B cell (primary cell): ENCODE data around the gene FHIP1A. TPM values are rescaled to one million over a fixed set of nuclear protein-coding genes. Genes with fewer than 3 reads are reported as not detected.
"Not testable (repeated sequence)": the region's sequence is repeated elsewhere in the genome, so short reads cannot be mapped to it uniquely, and the experiment has no call there.

Experiments used
- ATAC-seq: fragments of 200-7000 bp; cut with Tn5 transposase; one replicate; pipeline ENCODE4 v1.10.0; 2021; ENCODE audit warnings: low read depth, mild to moderate bottlenecking, moderate number of reproducible peaks, moderate library complexity
- CTCF ChIA-PET: fragments of 350-600 bp; sonication (Branson Sonifier 250); formaldehyde crosslinking; loops from one replicate; lab custom pipeline; 2021; ENCODE audit warnings: antibody characterized with exemption, inconsistent platforms; lab: Charles Lee
- POLR2A ChIA-PET: fragments of 350-600 bp; sonication (Branson Sonifier 250); formaldehyde crosslinking; loops from one replicate; lab custom pipeline; 2021; ENCODE audit warnings: antibody characterized with exemption; lab: Charles Lee
- DNase-seq: peaks from one replicate; pipeline ENCODE4 v3.0.0; 2013
- H2AFZ ChIP-seq: 2 replicates; pipeline ENCODE4 v1.6.1; 2012; ENCODE audit warnings: mild to moderate bottlenecking, low read depth, low read length; ENCODE audit not compliant: insufficient read depth, poor library complexity, severe bottlenecking
- H3K27ac ChIP-seq, 2 donors: 1 replicate in 1 of 2; 2 replicates in 1 of 2; pipeline ENCODE4 v1.5.1; 2012 to 2013; ENCODE audit warnings: low read length in 2 of 2, mild to moderate bottlenecking in 2 of 2, moderate library complexity in 1 of 2
- H3K27me3 ChIP-seq, 4 experiments: fragments of 200-600 bp in 1 of 4; sonication (generic) in 1 of 4; replicated peaks in 1 of 4; 1 replicate in 2 of 4; 2 replicates in 2 of 4; pipeline versions ENCODE4 v1.6.1 to v1.7.0; 2013 to 2016; ENCODE audit warnings: low read length in 3 of 4, mild to moderate bottlenecking in 2 of 4, mixed read lengths in 1 of 4, moderate library complexity in 1 of 4; ENCODE audit not compliant: insufficient read depth in 4 of 4, control insufficient read depth in 3 of 4; ENCODE audit errors: control extremely low read depth in 1 of 4
- H3K36me3 ChIP-seq, 2 experiments: replicated peaks in 1 of 2; 1 replicate in 1 of 2; 2 replicates in 1 of 2; pipeline versions ENCODE4 v1.6.1 to v1.7.1; 2013; ENCODE audit warnings: low read length in 1 of 2; ENCODE audit not compliant: insufficient read depth in 2 of 2, control insufficient read depth in 1 of 2; ENCODE audit errors: control extremely low read depth in 1 of 2, extremely low read depth in 1 of 2
- H3K4me1 ChIP-seq, 2 donors: fragments of 200-600 bp in 1 of 2; sonication (generic) in 1 of 2; 1 replicate in 1 of 2; 2 replicates in 1 of 2; pipeline versions ENCODE4 v1.5.1 to v1.6.1; 2013 to 2017; ENCODE audit warnings: low read length in 2 of 2; ENCODE audit not compliant: control insufficient read depth in 2 of 2, insufficient read depth in 2 of 2
- H3K4me2 ChIP-seq: replicated peaks from 2 replicates; pipeline ENCODE3; 2012; ENCODE audit warnings: mild to moderate bottlenecking, low read depth, low read length; ENCODE audit not compliant: poor library complexity, severe bottlenecking
- H3K4me3 ChIP-seq, 5 experiments: fragments of 200-600 bp in 1 of 5; sonication (generic) in 1 of 5; 1 replicate in 3 of 5; 2 replicates in 2 of 5; pipeline versions ENCODE4 v1.5.1 to v1.7.0; 2011 to 2016; ENCODE audit warnings: low read length in 4 of 5, mild to moderate bottlenecking in 4 of 5, low read depth in 2 of 5, control low read depth in 1 of 5, moderate library complexity in 1 of 5; ENCODE audit not compliant: insufficient read depth in 1 of 5; ENCODE audit errors: control extremely low read depth in 1 of 5, extremely low read depth in 1 of 5
- H3K79me2 ChIP-seq: fragments of 200-600 bp; sonication (generic); one replicate; pipeline ENCODE4 v1.6.0; 2016; ENCODE audit warnings: low read length; ENCODE audit not compliant: control insufficient read depth, insufficient read depth
- H3K9ac ChIP-seq: fragments of 200-600 bp; sonication (generic); 2 replicates; pipeline ENCODE4 v1.6.1; 2017; ENCODE audit warnings: mild to moderate bottlenecking, low read length, moderate library complexity
- H3K9me3 ChIP-seq, 3 donors: one replicate each; pipeline versions ENCODE4 v1.6.1 to v1.7.1; 2013; ENCODE audit warnings: low read length in 2 of 3; ENCODE audit not compliant: control insufficient read depth in 2 of 3, insufficient read depth in 1 of 3; ENCODE audit errors: control extremely low read depth in 1 of 3
- H4K20me1 ChIP-seq: 2 replicates; pipeline ENCODE4 v1.6.0; 2012; ENCODE audit warnings: mild to moderate bottlenecking, low read length; ENCODE audit not compliant: insufficient read depth, control insufficient read depth, poor library complexity, severe bottlenecking
- H3K27ac Mint-ChIP-seq: one replicate; pipeline ENCODE4 v1.8.0; 2021; ENCODE audit warnings: mixed read lengths
- H3K27me3 Mint-ChIP-seq: one replicate; pipeline ENCODE4 v1.8.0; 2021; ENCODE audit warnings: mixed read lengths
- H3K4me1 Mint-ChIP-seq: one replicate; pipeline ENCODE4 v1.8.0; 2021; ENCODE audit warnings: mixed read lengths
- H3K4me3 Mint-ChIP-seq: one replicate; pipeline ENCODE4 v1.8.0; 2021; ENCODE audit warnings: mixed read lengths
- H3K9me3 Mint-ChIP-seq: one replicate; pipeline ENCODE4 v1.8.0; 2022; ENCODE audit warnings: mixed read lengths; ENCODE audit not compliant: insufficient read depth
- EZH2 ChIP-seq: IDR thresholded peaks from 2 replicates; pipeline ENCODE4 v1.6.1; 2012; ENCODE audit warnings: borderline replicate concordance, low read depth, mild to moderate bottlenecking, moderate library complexity, low read length; ENCODE audit not compliant: insufficient read depth, poor library complexity, severe bottlenecking
- WGBS: methylation state at CpG from one replicate; pipeline ENCODE4 v1.1.5; 2013; ENCODE audit warnings: missing lambda C conversion rate; ENCODE audit not compliant: insufficient coverage; 5-methylcytosine and 5-hydroxymethylcytosine counted together
- intact Hi-C: fragments of 100-400 bp; cut with micrococcal nuclease; formaldehyde crosslinking; loops from one replicate; pipeline ENCODE4 v1.10.0; 2022
- polyA plus RNA-seq: library from polyadenylated mRNA; depleted of rRNA; stranded (reverse); fragments of >200 nt; gene quantifications from 2 replicates; pipeline ENCODE4 v1.2.3, GENCODE V29; 2012
- total RNA-seq, 2 donors: library from RNA; stranded (reverse); fragments of 120-200 nt in 1 of 2; gene quantifications; 1 replicate in 1 of 2; 2 replicates in 1 of 2; pipeline versions ENCODE4 v1.2.3 to v1.2.4, GENCODE V29; 2013 to 2022
- TF ChIP-seq, protein P1 (sequence below): fragments of 200-600 bp; IDR thresholded peaks from one replicate; pipeline ENCODE4 v1.8.0; 2022; ENCODE audit warnings: antibody characterized with exemption, mild to moderate bottlenecking

The FHIP1A gene
- total and polyA plus RNA-seq, 2 donors (not counting 1 experiment from before 2014, with no cell fraction given): 0.03 to 0.76 TPM

DNA sequence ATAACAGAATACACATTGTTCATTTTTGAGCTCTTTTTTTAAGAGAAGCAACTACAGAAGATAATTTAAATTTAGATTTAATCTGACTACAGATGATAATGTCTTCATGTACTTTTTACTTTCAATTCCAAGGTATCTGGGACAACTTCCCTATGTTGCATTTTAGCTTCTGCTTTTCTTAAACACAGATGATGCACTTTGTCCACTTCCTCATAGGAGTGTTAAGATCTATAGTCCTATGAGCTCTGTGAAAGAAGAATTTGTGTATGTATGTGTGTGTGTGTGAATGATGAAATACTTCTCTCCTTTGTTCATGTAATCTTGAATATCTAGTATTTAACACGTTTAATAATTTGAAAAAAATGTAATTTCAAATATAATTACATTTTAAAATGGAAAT, 5.3 kb upstream of the FHIP1A start:
- Mint-ChIP-seq H3K4me1 (peaks cover 11% of the 10 kb centered on the region), H3K27me3 (peaks cover 24% of the 10 kb centered on the region), H3K27ac (no peak overlapping the region), H3K4me3 (no peak overlapping the region), H3K9me3 (no peaks in the 10 kb centered on the region)
- ATAC-seq (no peak), DNase-seq (no peak)
- Histone ChIP-seq H3K9ac (no peak overlapping the region), H3K4me1 (peaks cover 13 to 15% of the 10 kb centered on the region in 2 donors), H3K36me3 (no peaks in the 10 kb centered on the region), H3K27me3 (peaks cover 0 to 16% (median 3%) of the 10 kb centered on the region in 4 experiments), H4K20me1 (no peaks in the 10 kb centered on the region), H3K4me2 (no peak overlapping the region), H3K79me2 (no peaks in the 10 kb centered on the region), H3K9me3 (peaks cover 0 to 5% (median 0%) of the 10 kb centered on the region in 3 donors), H3K4me3 (no peak overlapping the region), H3K27ac (no peak overlapping the region), H2AFZ (no peak overlapping the region)
- POLR2A ChIA-PET: no interaction called here
- intact Hi-C loops: no loop called here
- WGBS: no CpG with 5 or more reads among the region's 1 CpG
- CTCF ChIA-PET: no interaction called here
- TF ChIP-seq, protein P1, sequence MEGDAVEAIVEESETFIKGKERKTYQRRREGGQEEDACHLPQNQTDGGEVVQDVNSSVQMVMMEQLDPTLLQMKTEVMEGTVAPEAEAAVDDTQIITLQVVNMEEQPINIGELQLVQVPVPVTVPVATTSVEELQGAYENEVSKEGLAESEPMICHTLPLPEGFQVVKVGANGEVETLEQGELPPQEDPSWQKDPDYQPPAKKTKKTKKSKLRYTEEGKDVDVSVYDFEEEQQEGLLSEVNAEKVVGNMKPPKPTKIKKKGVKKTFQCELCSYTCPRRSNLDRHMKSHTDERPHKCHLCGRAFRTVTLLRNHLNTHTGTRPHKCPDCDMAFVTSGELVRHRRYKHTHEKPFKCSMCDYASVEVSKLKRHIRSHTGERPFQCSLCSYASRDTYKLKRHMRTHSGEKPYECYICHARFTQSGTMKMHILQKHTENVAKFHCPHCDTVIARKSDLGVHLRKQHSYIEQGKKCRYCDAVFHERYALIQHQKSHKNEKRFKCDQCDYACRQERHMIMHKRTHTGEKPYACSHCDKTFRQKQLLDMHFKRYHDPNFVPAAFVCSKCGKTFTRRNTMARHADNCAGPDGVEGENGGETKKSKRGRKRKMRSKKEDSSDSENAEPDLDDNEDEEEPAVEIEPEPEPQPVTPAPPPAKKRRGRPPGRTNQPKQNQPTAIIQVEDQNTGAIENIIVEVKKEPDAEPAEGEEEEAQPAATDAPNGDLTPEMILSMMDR: no peak
- TF ChIP-seq EZH2: no peak

DNA sequence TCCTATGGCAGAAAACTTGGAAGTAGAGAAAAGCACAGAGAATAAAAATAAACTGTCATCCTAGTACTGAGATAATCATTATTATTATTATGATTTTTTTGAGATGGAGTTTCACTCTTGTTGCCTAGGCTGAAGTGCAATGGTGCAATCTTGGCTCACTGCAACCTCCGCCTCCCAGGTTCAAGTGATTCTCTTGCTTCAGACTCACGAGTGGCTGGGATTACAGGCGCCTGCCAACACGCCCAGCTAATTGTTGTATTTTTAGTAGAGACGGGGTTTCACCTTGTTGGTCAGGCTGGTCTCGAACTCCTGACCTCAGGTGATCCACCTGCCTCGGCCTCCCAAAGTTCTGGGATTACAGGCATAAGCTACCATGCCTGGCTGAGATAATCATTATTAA, 4.2 kb upstream of the FHIP1A start:
- H3K9me3 ChIP-seq, H3K9ac ChIP-seq, H2AFZ ChIP-seq, H3K36me3 ChIP-seq, H3K27ac ChIP-seq, H3K4me3 ChIP-seq, H3K27ac Mint-ChIP-seq, ATAC-seq, H4K20me1 ChIP-seq, intact Hi-C loops, H3K9me3 Mint-ChIP-seq, POLR2A ChIA-PET, CTCF ChIA-PET, H3K4me3 Mint-ChIP-seq, H3K79me2 ChIP-seq, DNase-seq, H3K4me2 ChIP-seq: not testable (repeated sequence)
- 80% methylated on average over 1 of the region's 7 CpGs for WGBS
- peaks cover 17 to 22% of the 10 kb centered on the region in 2 donors for H3K4me1 ChIP-seq
- peaks cover 20% of the 10 kb centered on the region for H3K4me1 Mint-ChIP-seq
- peaks cover 0 to 20% (median 8%) of the 10 kb centered on the region in 4 experiments for H3K27me3 ChIP-seq
- peaks cover 28% of the 10 kb centered on the region for H3K27me3 Mint-ChIP-seq
